Inflammatory macrophage treated with lipopolysaccharide for 1 hour (primary cell): ENCODE data around the gene MEF2C.
"Not testable (repeated sequence)": the region's sequence is repeated elsewhere in the genome, so short reads cannot be mapped to it uniquely, and the experiment has no call there.

Experiments used
- DNase-seq, 2 donors: peaks; one replicate each; pipeline ENCODE4 v3.0.0-alpha.2; 2020 to 2022

The MEF2C gene

DNA sequence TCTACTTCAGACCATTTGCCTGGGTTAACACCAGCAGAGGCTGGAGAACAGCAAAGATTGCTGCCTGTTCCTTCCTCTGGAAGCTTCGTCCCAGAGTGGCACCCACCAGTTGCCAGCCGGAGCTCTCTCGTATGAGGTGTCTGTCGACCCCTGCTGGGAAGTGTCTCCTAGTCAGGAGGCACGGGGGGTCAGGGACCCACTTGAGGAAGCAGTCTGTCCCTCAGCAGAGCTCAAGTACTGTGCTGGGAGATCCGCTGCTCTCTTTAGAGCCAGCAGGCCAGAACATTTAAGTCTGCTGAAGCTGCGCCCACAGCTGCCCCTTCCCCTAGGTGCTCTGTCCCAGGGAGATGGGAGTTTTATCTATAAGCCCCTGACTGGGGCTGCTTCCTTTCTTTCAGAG lies 84.1 kb downstream of the MEF2C start:
- DNase-seq, result not testable (repeated sequence)

DNA sequence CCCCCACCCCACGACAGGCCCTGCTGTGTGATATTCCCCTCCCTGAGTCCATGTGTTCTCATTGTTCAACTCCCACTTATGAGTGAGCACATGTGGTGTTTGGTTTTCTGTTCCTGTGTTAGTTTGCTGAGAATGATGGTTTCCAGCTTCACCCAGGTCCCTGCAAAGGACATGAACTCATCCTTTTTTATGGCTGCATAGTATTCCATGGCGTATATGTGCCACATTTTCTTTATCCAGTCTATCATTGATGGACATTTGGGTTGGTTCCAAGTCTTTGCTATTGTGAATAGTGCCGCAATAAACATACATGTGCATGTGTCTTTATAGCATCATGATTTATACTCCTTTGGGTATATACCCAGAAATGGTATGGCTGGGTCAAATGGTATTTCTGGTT lies 89.2 kb downstream of the MEF2C start:
- DNase-seq, result not testable (repeated sequence)

DNA sequence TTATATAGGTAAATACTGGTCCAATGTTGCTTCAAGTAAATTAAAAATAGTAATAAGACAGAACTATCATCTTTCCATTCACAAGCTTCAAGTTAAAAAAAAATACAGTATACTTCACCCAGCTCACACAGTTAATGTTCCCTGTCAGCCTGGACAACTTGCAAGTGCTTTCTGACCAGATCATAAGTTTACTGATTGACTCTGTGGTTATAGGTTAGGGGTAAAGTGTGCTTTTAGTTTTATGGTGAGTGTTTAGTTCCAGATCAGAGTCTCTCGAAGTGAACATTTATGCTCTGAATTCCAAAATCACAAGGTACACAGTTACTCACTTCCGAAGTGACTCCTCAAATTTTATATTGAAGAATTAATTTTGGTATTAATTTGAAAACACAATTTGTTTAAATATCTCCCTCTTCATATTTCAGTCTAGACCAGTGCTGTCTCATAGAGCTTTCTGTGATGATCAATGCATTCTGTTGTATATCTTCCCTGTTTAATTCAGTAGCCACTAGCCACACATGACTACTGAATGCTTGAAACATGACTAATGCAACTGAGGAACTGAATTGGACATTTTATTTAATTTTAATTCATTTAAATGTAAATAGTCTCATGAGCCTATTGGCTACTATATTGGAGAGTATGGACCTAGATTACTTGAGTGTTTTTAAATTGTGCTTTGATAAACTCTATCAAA lies 90.7 kb downstream of the MEF2C start:
- DNase-seq, result no peak

DNA sequence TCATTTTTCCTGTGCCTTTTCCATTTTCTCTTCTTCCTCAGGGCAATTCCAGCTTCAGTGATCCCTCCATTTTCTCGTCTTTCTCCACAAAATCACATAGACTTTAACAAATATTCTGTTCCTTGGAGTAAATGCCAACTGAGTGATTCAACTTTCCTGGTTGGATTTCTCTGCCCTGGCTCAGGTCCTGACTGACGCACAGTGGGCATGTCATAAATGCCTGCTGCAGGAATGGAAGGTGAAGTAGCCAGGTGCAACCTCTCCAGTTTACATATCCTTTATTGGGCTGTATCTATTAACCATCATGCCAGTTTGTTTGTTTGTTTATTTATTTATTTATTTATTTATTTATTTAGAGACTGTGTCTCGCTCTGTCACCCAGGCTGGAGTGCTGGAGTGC lies 95.1 kb downstream of the MEF2C start:
- DNase-seq, result no peak

DNA sequence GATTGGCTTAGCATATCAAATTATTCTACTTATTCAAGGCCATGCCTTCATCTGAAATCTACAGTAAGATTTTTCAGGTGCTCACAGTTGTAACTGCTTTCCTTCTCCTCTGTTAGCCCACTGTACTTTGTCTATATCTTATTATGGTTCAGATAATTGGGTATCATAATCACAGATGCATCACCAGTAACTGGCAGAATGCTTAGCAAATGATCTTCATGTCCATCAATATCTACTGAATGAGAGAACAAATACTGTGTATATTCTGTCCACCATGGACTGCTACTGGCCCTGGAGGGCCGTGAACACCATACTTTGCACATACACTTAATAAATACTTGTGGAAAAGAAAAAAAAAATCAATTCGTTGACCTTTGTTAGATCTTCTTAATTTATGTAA lies 96.2 kb downstream of the MEF2C start:
- DNase-seq, result no peak

DNA sequence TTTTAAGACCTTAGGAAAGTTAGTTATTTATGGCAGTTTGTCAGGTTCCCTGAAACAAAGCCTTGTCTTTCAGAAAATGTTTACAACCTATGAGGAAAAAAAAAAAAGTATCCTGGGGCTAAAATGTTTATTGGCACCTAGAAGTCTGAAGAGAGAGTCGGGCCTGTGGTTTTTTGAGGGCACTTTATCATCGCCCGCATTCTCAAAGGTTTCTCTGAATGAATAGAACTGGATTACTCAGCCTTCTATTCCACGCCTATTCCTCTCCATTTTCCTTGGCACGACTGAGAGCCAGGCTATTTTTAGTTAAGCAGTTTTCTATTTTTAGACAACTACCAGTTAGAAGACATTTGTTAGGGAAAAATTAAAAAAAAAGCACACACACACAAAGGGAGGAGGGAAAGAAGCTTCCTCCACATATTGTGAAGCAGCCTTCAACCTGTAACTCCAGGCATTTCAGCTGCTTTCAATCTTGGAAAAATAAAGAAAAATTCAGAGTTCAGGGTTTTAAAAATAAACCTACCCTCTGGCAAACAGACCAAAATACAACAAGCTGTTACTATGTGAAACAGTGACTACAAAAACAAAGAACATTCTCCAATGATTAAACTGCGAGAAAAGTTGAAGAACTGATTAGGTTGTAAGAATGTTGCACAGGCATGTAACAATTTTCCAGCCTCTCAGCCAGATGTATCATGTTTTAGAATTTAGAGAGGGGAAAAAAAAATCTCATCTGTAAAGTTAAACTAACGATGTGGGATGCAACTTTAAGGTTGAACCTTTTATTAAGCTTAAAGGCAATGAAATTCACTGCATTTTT lies 97.0 kb downstream of the MEF2C start:
- peak in 1 of 2 donors; percentile 2 for DNase-seq

DNA sequence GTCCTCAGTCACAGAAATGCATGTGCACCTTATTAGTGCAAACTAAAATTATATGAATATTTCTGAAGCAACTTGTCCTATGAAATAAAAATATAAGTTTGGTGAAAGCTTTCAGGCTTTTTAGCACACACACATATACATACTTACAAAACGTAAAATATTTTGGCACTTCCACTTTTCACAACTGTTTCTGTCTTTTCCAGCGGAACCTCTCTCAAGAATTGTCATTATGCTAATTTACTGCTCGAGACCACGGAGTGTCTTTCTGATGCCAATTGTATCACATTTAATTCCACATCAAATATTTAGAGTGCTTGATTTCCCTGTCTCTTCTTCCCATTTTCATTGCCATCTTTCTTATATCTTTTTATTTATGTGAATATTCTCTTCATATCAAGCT lies 100.4 kb downstream of the MEF2C start:
- DNase-seq, result peak; percentile 5 to 39

DNA sequence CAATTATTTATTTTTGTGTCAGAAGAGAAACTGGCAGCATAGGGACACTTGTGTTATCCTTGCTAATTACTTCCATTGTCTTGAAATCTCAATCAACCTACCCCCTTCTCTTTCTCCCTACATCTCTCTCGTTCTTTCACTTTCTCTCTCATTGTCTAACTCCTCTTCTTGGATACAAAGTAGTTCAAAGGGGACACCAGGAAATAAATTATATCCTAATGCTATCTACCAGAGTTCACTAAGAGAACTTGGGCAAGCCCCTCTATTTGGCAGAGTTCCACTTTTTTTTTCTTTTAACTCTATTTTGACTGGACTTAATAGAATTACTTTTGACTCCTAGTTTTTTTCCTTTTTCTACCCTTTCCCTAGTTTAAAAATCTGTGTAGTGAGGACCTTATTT lies 102.2 kb downstream of the MEF2C start:
- no peak for DNase-seq

DNA sequence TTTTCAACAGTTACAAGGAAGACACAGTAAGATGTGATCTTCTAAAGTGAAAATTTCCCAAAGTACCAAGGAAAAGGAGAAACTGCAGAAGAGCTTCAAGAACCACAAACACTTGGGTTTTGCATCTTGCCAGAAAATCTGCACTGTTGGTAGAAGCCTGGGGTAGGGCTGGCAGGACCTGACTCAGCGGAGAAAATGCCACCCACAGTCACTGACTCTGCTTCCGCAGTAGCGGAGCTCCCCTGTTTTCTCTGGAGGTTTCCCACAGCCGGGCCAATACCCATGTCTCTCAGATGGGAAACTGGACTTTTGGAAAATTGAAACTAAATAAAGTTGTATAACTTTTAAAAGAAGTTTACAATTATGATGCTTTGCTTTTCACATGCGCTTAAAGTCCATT lies 104.2 kb downstream of the MEF2C start:
- DNase-seq, result peak; percentile 64 to 71

DNA sequence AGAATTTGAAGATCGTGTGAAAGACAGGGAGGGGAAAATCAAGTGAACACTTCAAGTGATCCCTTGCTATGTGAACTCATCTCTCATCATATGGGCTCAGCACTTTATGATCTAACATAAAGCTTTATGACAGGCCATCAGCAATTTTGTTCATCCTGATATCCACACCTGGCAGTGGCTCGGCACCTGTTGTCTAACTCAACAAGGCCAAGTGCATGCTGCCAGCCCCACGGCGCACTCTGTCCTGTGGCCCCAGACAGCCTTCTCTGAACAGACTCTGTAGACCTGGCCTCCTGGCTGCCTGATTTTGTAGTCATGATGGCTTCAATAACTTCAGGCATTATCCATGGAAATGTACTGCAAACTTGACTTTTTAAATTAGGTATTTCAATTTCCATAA lies 106.3 kb downstream of the MEF2C start:
- no peak for DNase-seq

DNA sequence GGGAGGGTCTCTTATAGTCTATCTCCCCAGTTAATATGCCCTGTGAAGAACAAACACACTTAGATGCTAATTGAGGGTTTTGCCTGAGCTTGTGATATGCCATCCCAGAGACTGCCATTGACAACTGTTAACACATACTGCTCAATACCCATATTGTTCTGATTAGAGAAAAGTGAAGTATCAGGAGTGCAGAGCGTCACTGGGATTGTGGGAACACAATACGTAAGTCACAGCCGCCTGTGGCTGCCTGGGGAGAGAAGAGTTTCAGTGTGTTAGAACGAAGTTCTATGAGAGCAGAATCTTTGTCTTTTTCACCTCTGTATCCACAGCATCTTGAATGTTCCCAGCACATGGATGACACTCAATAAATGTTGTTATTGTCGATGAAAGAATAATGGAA lies 110.2 kb downstream of the MEF2C start:
- DNase-seq, result no peak

DNA sequence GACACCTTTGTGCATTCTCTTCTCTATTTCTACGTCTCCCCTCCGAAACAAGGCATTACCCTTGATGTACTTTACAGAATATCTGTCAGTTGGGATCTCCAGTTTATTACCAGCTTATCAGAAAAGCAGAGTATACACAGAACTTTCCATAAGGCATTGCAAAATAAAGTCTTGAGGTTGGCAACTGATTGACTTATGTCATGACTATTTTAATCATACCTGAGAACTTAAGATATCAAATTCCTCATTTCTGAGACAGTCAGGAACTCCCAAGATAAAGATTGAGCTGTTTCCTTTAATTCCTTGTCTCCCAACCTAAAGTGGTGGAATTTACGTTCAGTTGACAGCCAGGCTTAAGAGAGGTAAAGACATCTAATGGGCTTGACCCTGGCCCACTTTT lies 110.9 kb downstream of the MEF2C start:
- DNase-seq, result no peak

DNA sequence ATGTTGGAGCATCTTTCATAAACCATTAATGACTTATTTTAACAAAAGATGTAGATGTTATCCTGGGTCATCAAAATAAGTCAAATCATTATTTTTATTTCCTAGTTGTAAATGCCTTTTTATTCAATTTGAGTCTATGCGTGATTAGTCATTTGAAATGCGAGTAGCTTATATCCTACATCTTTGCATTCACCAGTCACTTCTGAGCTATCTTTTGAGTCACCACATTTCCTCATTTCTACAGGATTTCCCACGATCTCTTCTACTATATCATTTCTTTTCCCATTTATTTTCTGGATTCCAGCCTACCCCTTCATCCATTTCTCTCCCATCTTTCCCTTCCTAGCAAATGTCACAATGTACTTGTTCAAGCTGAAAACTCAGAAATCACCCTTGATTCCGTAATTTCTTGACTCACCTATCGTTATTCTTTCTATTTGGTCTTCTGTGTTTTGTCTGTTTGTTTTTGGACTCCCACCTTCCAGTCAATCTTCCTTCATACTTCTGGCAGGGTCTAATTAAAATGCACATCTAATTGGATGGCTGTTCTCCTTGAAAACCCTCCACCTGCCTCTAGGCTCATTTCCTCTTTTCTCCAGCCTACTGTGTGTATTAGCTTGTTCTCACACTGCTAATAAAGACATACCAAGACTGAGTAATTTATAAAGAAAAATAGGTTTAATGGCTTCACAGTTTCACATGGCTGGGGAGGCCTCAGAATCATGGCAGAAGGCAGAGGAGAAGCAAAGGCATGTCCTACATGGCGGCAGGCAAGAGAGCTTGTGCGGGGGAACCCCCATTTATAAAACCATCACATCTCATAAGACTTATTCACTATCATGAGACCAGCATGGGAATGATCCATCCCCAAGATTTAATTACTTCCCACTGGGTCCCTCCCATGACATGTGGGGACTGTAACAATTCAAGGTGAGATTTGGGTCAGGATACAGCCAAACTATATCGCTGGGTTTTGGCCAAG lies 112.4 kb downstream of the MEF2C start:
- DNase-seq, result no peak

DNA sequence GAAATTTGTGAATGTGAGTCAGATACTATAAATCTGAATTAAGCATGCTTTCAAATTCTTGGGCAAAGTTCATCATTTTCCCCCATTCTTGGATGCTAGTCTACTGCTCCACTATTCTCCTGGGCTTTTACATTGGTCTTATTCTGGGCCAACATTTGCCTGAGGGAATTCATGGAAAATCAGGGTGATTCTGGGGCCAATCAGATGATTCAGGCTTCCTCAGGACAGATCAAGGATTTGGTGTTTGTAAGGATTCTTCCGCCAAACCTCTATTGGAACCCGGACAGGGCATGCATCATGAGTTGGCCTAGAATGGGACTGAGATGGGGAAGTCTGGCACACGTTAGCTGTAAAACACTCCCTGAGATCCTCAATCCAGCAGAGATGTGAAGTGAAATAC lies 113.8 kb downstream of the MEF2C start:
- DNase-seq, result no peak

DNA sequence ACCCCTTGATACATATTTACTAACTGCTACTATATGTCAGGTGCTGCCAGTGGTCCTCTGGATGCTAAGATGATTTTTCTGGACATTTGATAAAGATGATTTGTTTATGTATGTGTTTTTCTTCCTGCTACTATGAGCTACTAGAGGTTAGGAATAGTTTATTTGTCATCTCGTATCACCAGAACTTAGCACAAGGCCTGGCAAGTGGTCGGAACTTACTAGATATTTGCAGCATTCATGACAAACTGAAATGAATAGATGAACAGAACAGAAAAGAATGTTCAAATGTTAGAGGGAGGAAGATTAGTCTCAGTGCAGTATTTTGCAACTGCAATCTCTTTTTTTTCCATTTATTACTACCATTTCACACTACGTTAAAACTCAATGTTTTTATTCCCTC lies 114.6 kb downstream of the MEF2C start:
- no peak for DNase-seq

DNA sequence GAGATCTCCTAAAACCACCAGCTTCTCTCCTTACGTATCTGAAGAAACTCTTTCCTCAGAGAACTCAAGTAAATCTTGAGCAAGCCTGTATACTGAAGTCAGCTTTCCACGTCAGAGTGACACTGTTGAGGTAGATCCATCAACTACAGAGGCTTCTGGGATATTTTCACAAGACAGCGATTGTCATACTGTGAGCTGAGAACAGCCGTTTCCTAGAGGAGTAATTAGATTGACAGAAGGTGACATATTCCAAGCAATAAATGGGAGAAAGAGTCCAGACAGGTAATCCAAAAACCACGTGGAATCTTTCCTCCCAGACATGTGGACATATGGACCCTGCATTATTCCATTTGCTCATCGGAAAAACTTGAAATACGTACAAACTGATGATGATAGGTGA lies 117.2 kb downstream of the MEF2C start:
- DNase-seq, result no peak

DNA sequence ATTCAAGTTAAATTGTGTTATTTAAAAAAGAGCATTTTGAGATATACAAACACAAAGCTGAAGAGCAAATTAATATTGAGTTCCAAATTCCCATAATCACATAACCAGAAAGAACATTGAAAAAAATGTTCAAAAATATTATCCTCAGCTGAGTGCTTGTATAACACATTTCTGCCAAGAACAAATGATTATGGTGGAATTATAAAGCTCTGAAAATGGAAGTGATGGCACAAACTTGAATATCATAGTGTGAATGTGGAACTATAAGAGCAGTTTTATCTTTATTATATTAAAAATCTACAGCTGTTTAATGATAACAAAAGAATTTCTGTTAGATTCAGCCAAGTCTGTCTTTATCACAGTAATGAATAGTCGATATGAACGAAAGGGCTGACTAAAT lies 117.8 kb downstream of the MEF2C start:
- DNase-seq, result no peak

DNA sequence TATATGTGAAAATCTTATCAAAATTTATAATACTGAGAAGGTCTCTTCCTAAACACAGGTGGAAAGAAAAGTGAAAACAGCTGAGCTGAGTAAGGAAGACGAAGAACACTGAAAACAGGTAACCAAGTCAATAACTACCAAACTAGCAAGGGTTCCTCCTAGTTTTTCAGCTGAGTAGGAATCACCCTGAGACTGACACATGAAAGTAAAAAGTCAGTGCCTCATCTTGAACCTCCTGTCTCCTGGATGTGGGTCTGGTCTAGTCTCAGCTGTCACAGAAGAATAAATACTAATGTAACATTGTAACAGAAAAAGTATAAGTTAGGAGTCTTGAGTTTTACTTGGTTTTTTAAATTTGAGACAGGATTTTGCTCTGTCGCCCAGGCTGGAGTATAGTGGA lies 121.0 kb downstream of the MEF2C start:
- DNase-seq, result no peak

DNA sequence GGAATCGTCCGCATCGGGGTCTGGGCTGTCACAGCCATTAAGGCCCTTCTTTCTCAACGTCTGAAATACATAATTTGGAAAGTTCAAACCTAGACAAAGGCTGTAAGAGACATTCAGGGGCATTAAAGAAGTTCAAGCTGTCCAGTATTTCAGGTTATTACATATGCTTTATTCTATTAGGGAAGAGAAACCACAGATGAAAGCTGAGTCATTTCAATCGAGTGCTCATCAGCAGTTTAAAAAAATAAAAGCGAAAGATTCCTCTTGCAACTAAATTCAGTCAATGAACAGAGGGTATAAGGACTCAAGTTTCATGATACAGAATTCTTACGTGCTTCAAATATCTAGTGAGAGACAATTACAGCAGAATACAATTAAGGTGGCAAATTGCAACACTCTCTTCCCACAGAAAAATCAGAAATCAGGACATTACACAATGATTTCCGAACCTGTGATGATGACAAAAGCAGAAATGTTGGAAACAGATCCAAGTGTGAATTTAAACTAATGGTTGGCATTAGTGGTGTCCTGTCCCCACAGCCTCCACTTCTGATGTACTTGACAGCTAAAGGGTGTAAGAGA lies 121.6 kb downstream of the MEF2C start:
- DNase-seq, result peak; percentile 74 to 76

DNA sequence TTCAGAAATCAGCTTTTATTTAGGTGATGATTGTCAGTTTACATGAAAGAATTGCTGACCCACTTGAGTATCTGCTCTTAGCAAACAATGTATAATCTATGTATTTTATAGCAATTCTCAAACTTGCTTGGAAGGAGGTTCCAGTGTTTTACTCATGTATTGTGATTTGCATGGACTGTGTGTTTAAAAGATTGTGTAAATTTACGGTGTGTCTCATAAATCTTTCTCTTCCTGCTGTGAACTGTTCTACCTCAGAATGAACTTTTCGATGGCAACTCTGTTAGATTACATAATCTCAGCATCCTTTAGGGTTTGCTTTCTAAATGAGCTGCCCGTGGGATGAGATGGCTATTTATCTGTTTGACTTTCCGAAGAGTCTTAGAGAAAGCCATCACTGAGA lies 122.5 kb downstream of the MEF2C start:
- peak in 1 of 2 donors; percentile 2 for DNase-seq

DNA sequence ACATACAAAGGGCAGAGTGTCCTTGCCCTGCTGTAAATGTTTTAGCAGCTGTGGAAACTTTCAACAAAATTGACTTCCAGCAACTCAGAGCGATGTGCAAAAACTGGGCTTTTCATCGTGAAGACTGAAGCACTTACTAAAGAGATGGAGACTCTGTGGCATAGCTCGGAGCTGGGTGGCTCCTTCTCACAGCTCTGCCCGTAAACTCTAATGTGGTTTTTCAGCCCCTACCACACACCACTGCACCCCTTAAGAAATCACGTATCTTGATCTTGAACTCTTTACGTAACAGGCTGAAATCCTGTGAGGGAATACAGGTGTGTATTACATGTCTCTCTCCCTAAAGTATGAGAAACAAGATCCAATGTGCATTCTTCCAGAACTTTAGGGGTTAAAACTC lies 124.4 kb downstream of the MEF2C start:
- no peak for DNase-seq

DNA sequence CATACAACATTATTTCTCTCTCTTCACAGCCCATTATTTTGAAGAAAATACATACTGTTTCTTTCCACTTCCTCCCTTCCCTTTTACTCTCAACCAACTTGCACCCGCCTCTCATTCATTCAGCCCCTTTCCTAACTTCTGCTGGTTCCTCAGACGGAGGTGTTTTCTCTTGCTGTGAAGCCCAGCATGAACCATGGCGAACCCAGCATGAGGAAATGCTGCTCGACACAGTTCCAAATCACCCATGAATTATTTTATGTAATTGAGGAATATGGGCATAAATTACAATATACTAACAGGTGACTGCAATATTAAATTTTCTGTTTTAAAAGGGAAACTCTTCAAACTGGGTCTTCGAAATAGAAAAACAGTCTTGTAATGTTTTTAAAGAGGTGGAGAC lies 124.8 kb downstream of the MEF2C start:
- DNase-seq, result no peak

DNA sequence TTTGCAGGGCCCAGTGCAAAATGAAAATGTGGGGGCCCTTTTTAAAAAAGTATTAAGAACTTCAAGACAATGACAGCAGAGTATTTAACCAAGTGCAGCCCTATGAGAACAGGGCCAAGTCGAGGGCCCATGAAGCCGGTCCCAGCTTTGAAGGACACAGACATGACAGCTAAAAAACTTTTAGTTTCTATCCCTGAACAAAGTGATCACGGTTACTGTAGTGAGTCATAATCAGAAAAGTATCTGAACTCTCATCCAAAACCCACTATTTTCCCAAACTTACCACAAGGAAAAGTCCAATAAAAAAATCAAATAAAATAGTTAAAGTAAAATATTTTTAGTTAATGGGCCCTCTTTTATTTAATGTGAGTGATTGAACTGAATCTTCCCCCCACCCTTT lies 126.0 kb downstream of the MEF2C start:
- no peak for DNase-seq
